Epidermal melanocyte (primary cell): Measurements from ENCODE around the gene PDE4B.
"Not testable (repeated sequence)": the region's sequence is repeated elsewhere in the genome, so short reads cannot be mapped to it uniquely, and the experiment has no call there.

Source experiments
- DNase-seq: peaks from one replicate; pipeline ENCODE4 v3.0.0; 2011; ENCODE audit warnings: low spot score; ENCODE audit not compliant: insufficient read length

PDE4B gene

GRCh38 chr1:66380452-66381212 lies 587.9 kb downstream of the PDE4B start:
- no peak for DNase-seq

DNA sequence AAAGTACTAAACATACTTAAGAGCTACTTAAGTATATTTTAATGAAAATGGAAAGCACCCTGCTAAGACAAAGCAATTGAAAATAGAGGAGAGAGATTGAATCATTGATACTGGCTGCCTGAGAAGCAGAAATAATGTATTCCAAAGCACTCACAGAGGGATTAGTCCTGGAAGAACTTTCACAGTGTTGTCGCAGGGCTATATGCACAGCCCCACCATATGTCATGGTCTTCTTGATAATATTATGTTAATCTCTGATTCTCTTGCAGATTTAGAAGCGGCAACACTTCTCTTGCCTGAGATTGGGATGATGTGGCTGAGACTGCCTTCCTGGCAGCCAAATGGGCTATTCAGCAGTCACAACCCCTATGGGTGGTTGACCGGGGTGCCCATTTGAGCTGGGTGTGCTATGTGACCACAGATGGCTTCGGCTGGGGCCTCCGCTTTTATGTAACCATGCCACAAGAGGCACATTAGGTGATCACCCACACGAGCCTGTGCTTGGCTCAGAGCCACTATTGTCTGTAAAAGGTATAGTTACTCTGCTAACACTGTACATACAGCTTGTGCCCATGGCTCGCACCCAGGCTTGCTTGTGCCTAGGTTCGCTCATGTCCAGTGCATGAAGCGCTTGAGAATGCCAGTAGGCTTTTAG lies 589.1 kb downstream of the PDE4B start:
- DNase-seq: no peak

DNA sequence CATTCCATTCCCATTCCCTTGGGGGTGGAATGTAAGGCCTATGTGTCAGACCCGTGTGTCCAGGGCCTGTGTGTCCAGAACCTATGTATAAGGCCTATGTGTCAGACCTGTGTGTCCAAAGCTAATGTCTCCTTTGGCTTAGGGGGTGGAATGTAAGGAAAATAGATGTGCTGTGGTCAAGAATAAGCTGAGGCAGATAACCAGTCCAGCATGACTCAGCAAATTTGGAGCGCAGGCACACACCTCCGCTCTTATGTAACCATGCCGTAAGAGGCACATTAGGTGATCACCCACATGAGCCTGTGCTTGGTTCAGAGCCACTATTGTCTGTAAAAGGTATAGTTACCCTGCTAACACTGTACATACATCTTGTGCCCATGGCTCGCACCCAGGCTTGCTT lies 590.5 kb downstream of the PDE4B start:
- DNase-seq: no peak

GRCh38 chr1:66383611-66384010 lies 590.9 kb downstream of the PDE4B start:
- no peak for DNase-seq

- DNase-seq: no peak
These were observed 591.7 kb downstream of the PDE4B start for GRCh38 chr1:66384258-66384921.

DNA sequence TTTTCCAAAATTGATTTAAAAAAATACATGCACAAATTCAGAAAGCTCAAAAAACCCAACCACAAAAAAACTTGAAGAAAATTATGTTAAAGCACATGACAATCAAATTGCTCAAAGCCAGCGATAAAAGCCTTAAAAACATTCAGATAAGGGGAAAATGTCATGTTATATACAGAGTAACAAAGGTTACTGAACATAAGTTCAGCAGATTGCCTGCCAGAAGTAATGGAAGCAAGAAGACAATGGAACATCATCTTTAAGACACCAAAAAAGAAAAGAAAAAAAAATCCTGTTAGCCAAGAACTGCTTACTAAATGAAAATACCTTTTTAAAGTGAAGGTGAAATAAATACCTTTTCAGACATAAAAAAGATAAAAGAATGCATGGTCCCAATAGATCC lies 594.0 kb downstream of the PDE4B start:
- DNase-seq: no peak

- DNase-seq: no peak
These were observed 596.2 kb downstream of the PDE4B start for GRCh38 chr1:66388913-66389312.

GRCh38 chr1:66393586-66394287 lies 601.0 kb downstream of the PDE4B start:
- DNase-seq: no peak

- no peak for DNase-seq
These were observed 601.9 kb downstream of the PDE4B start for GRCh38 chr1:66394603-66395002.

DNA sequence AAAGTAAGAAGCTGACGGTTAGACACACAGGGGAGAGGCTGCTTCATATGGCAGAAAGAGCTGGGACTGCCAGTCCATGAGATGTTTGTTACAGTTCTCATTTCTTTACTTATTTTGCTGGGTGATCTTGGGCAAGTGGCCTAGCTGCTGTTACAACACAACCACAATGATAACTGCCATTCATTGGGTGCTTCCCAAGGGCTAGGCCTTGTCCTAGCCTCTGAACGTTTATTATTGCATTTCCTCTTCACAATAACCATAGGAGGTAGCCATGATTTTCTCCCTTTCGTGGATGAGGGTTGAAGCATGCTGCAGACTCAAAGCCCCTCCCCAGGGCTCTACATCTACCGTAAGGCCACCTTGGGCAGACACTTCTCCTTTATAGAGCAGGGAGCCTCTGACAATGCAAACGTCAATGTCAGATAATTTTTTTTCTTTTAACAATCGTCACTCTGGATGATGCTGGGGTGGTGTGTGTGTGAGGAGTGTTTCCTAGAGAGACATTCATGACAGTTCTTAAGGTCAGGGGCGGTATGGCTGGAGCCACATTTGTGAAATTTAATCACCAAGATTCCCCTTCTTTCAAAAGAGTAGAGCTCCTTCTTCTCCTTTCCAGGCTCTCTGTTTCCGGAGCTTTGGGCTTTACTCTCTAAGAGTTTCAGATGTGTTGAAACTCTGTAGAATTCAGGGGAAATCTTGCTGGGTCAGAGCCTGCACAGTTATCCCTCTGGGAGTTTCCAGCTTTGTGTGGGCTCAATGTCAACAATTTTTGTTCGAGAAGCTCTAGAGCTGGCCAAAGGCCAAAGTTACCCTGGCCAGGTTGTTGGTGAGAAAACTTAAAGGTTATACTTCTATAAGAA lies 602.7 kb downstream of the PDE4B start:
- no peak for DNase-seq

DNA sequence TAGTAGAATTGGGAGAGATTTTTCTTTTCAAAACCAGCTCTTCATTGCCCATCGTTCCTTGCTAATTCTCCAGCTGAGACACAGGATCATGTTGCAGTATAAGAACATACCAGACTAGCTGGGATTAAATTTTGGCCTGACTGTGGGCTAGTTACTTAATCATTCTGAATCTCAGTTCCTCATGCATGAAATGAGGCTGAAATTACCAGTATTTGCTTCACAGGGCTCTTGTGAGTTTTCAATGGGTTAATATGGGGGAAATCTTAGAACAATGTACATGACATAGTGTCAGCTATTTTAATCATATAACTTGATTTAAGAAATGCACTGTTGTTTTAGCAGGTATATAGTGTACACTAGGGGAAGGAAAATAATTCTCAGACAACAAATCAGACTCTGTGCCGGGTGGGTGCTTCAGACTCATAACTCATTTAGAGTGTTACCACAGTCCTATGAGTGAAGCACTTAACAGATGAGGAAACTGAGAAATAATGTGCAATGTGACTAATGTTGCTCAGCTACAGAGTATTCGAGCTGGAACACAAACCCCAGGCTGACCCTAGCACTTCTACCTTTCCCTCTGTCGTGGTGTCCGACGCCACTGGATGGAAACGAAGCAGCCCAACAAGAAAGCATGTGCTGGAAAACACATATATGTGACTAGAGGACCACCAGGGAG lies 603.7 kb downstream of the PDE4B start:
- DNase-seq: no peak

DNA sequence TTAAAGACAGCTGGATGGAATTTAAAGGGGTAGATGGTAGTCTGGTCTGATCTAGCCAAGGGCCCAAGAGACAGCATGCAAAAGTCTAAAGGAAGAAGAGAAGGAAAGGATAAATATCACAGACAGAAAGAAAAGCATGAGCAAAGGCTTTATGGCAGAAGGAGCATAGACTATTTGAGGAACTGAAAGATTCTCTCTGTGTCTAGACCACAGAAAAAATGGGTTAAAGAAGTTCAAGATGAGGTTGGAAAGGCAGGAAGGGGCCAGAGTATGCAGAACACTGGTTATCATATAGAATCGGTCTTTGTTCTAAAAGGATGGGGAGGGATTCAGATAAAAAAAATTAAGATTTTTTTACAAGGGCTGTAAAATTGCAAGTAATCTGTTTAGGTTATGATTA lies 604.5 kb downstream of the PDE4B start:
- DNase-seq: no peak

GRCh38 chr1:66399888-66400529 lies 607.3 kb downstream of the PDE4B start:
- no peak for DNase-seq

DNA sequence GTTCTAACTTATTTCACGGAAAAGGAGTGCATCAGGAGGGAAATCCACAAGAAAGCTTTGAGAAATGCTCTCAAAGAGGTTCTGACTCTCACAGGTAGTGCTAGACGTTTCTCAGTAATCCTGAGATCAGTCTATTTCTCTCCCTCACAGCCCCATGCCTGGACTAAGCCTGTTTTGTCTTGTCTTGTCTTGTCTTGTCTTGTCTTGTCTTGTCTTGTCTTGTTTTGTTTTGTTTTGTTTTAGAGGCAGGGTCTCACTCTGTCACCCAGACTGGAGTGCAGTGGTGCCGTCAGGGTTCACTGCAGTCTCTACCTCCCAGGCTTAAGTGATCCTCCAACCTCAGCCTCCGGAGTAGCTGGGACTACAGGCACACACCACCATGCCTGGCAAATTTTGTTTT lies 608.0 kb downstream of the PDE4B start:
- no peak for DNase-seq

DNA sequence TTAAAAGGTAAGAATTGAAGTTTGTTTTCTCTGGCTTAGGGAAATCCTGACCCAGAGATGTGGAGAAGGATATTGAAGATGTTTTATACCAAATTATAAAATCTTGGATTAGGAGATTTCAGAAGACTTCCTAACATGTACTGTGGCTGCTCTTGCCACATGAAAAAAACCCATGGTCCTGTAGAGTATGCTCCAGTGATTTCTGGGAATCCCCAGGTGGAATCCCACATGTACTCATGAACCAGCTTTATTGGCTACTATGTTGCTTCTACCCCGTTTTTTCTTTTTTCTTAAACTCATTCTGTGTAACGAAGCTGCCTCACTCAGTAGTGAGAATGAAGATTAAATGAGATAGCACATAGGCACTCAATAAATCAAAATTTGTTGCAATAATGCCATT lies 608.5 kb downstream of the PDE4B start:
- DNase-seq: no peak

DNA sequence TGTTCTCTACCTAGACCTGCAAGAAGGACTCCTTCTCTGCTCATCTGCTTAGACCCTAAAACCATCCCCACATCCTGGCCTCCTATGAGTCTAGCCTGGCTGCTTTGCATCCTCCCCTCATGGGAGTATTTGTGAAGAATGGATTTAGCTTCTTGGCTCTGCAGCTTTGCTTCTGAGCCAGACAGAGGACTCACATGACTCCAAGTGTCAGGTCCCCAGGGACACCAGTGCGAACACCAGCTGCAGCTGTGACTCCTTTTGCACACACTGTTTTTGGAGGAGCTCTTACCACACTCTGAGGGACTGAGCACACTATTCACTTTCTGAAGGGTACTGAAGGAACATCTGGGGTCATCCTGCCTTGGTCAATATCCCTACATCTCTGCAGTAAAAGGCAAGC lies 609.5 kb downstream of the PDE4B start:
- DNase-seq: no peak

- no peak for DNase-seq
These were observed 610.5 kb downstream of the PDE4B start for GRCh38 chr1:66403007-66403731.

DNA sequence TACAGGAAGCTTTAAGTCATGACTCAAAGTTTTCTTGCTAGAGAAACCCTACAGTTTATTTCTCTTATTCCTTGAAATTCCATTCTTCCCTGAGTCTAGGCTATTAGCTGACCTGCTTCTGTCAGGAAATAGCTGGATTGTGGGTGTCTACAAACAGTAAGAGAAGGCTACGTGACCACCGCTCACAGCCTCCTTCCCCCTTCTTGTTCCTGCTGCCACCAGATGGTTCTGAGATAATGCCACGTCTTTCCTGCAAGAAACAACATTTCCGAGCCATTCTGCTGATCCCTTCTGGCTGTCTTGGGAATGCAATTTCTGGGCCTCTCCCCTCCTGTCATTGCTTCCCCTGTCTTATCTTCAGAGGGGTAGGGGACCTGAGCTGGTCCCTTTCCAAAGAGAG lies 612.4 kb downstream of the PDE4B start:
- no peak for DNase-seq

DNA sequence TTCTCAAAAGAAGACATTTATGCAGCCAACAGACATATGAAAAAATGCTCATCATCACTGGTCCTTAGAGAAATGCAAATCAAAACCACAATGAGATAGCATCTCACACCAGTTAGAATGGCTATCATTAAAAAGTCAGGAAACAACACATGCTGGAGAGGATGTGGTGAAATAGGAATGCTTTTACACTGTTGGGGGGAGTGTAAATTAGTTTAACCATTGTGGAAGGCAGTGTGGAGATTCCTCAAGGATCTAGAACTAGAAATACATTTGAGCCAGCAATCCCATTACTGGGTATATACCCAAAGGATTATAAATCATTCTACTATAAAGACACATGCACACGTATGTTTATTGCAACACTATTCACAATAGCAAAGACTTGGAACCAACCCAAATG lies 618.8 kb downstream of the PDE4B start:
- not testable (repeated sequence) for DNase-seq
